Measurements from ENCODE around the gene SPOCK3. TPM values are rescaled to one million over a fixed set of nuclear protein-coding genes. Genes with fewer than 3 reads are reported as not detected.

SPOCK3 gene
- total RNA-seq, 2 donors from 2014 or later, result not detected

- ATAC-seq (no peak), DNase-seq (no peak)
- no peak overlapping the region for H3K27ac Mint-ChIP-seq
- no peaks in the 10 kb centered on the region for H3K36me3 Mint-ChIP-seq (ENCODE audit: low read depth)
- no peaks in the 10 kb centered on the region for H3K27me3 Mint-ChIP-seq
- no peaks in the 10 kb centered on the region for H3K9me3 ChIP-seq (ENCODE audit: control insufficient read depth, low read length, poor library complexity, severe bottlenecking)
- H3K4me3 Mint-ChIP-seq, result no peak overlapping the region
- no peaks in the 10 kb centered on the region for H3K4me1 Mint-ChIP-seq
Measured at GRCh38 chr4:167052631-167053091, 181.6 kb downstream of the SPOCK3 start.

- Mint-ChIP-seq H3K27ac (no peak overlapping the region), H3K36me3 (ENCODE audit: low read depth) (no peaks in the 10 kb centered on the region), H3K27me3 (no peaks in the 10 kb centered on the region), H3K4me1 (no peaks in the 10 kb centered on the region), H3K4me3 (no peak overlapping the region)
- DNase-seq, result no peak
- ATAC-seq, result no peak
- no peaks in the 10 kb centered on the region for H3K9me3 ChIP-seq (ENCODE audit: control insufficient read depth, low read length, poor library complexity, severe bottlenecking)
Measured at GRCh38 chr4:167049257-167049656, 185.0 kb downstream of the SPOCK3 start.

DNA sequence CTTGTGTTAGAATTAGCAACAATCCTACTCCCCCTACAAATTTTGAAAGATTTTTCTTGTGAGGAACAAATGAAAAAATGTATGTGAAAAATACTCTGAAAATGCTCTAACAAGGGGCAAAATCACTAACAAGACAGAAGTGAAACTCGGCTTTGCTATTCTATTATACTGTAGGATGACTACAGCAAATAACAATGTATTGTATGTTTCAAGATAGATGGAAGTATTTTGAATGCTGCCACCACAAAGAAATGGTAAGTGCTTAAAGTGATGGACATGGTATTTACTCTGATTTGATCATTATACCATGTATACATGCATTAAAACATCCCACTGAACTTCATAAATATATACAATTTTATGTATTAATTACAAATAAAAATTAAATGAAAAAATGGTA lies 192.8 kb downstream of the SPOCK3 start:
- no peaks in the 10 kb centered on the region for H3K36me3 Mint-ChIP-seq (ENCODE audit: low read depth)
- H3K9me3 ChIP-seq (ENCODE audit: control insufficient read depth, low read length, poor library complexity, severe bottlenecking), result no peaks in the 10 kb centered on the region
- no peak overlapping the region for H3K27ac Mint-ChIP-seq
- ATAC-seq, result no peak
- no peak for DNase-seq
- no peaks in the 10 kb centered on the region for H3K4me1 Mint-ChIP-seq
- H3K4me3 Mint-ChIP-seq, result no peak overlapping the region
- no peaks in the 10 kb centered on the region for H3K27me3 Mint-ChIP-seq

GRCh38 chr4:167035390-167035789 lies 198.9 kb downstream of the SPOCK3 start:
- Mint-ChIP-seq H3K27ac (no peak overlapping the region), H3K4me3 (no peak overlapping the region), H3K4me1 (no peaks in the 10 kb centered on the region), H3K27me3 (no peaks in the 10 kb centered on the region), H3K36me3 (ENCODE audit: low read depth) (no peaks in the 10 kb centered on the region)
- ATAC-seq (no peak), DNase-seq (no peak)
- no peaks in the 10 kb centered on the region for H3K9me3 ChIP-seq (ENCODE audit: control insufficient read depth, low read length, poor library complexity, severe bottlenecking)

- Mint-ChIP-seq H3K27ac (no peak overlapping the region), H3K4me3 (no peak overlapping the region), H3K27me3 (no peaks in the 10 kb centered on the region), H3K36me3 (ENCODE audit: low read depth) (no peaks in the 10 kb centered on the region), H3K4me1 (no peaks in the 10 kb centered on the region)
- DNase-seq (no peak), ATAC-seq (no peak)
- no peaks in the 10 kb centered on the region for H3K9me3 ChIP-seq (ENCODE audit: control insufficient read depth, low read length, poor library complexity, severe bottlenecking)
Measured at GRCh38 chr4:167034983-167035382, 199.3 kb downstream of the SPOCK3 start.

DNA sequence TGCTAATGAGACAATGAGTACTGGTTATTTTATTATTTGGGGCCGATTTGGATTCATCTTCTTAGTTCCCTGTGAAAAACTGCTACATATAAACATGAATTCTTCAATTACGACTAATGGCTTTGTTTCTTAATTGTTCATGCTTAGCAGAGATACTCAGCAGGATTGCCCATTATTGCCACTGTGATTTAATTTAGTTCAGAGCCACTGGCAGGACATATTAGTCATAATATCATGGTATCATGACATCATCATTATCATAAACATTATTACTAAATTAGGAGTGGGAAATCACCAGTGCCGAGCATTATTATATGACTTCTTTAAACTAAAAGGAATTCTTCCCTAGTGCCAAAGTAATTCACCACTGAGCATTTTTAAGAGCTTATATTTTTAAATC lies 201.4 kb downstream of the SPOCK3 start:
- Mint-ChIP-seq H3K27ac (no peak overlapping the region), H3K4me3 (no peak overlapping the region), H3K4me1 (no peaks in the 10 kb centered on the region), H3K36me3 (ENCODE audit: low read depth) (no peaks in the 10 kb centered on the region), H3K27me3 (no peaks in the 10 kb centered on the region)
- ATAC-seq, result no peak
- DNase-seq, result no peak
- no peaks in the 10 kb centered on the region for H3K9me3 ChIP-seq (ENCODE audit: control insufficient read depth, low read length, poor library complexity, severe bottlenecking)

GRCh38 chr4:167031534-167032156 lies 202.6 kb downstream of the SPOCK3 start:
- no peak overlapping the region for H3K4me3 Mint-ChIP-seq
- H3K27ac Mint-ChIP-seq, result no peak overlapping the region
- no peaks in the 10 kb centered on the region for H3K27me3 Mint-ChIP-seq
- H3K36me3 Mint-ChIP-seq (ENCODE audit: low read depth), result no peaks in the 10 kb centered on the region
- DNase-seq, result no peak
- H3K9me3 ChIP-seq (ENCODE audit: control insufficient read depth, low read length, poor library complexity, severe bottlenecking), result no peaks in the 10 kb centered on the region
- no peaks in the 10 kb centered on the region for H3K4me1 Mint-ChIP-seq
- ATAC-seq, result no peak

DNA sequence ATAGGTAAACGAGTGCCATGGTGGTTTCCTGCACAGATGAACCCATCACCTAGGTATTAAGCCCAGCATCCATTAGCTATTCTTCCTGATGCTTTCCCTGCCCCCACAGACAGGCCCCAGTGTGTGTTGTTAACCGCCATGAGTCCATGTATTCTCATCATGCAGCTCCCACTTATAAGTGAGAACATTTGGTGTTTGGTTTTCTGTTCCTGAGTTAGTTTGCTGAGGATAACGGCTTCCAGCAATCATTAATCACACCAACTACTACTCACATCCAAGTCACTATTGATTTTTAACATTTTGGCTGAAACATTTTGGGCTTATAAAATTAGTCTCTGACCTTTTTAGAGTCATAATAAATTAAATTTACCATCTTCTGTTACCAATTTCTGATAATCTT lies 205.3 kb downstream of the SPOCK3 start:
- Mint-ChIP-seq H3K4me3 (no peak overlapping the region), H3K36me3 (ENCODE audit: low read depth) (no peaks in the 10 kb centered on the region), H3K27me3 (no peaks in the 10 kb centered on the region), H3K27ac (no peak overlapping the region), H3K4me1 (no peaks in the 10 kb centered on the region)
- DNase-seq (no peak), ATAC-seq (no peak)
- no peaks in the 10 kb centered on the region for H3K9me3 ChIP-seq (ENCODE audit: control insufficient read depth, low read length, poor library complexity, severe bottlenecking)

DNA sequence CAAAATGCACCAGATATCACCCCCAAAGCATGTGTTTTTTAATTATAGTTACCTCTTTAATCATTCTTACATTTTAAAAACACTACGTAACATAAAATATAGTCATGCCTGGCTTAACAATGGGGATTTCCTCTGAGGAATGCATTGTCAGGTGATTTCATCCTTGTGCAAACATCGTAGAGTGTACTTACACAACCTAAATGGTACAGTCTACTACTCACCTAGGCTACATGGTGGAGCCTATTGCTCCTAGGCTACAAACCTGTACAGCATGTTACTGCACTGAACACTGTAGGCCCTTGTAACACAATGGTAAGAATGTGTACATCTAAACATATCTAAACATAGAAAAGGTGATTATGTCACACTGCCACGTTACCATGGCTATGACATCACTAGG lies 208.6 kb downstream of the SPOCK3 start:
- no peak for DNase-seq

GRCh38 chr4:167023364-167023925 lies 210.8 kb downstream of the SPOCK3 start:
- no peak for ATAC-seq
- H3K27ac Mint-ChIP-seq, result no peak overlapping the region
- peaks cover 7% of the 10 kb centered on the region for H3K27me3 Mint-ChIP-seq
- H3K36me3 Mint-ChIP-seq (ENCODE audit: low read depth), result no peaks in the 10 kb centered on the region
- H3K4me1 Mint-ChIP-seq, result no peaks in the 10 kb centered on the region
- H3K4me3 Mint-ChIP-seq, result no peak overlapping the region
- peaks cover 2% of the 10 kb centered on the region for H3K9me3 ChIP-seq (ENCODE audit: control insufficient read depth, low read length, poor library complexity, severe bottlenecking)
- no peak for DNase-seq

More for the DNA sequence above, 208.6 kb downstream of the SPOCK3 start:
- H3K9me3 ChIP-seq (ENCODE audit: control insufficient read depth, low read length, poor library complexity, severe bottlenecking), result no peaks in the 10 kb centered on the region
- Mint-ChIP-seq H3K27me3 (no peaks in the 10 kb centered on the region), H3K27ac (no peak overlapping the region), H3K36me3 (ENCODE audit: low read depth) (no peaks in the 10 kb centered on the region), H3K4me1 (no peaks in the 10 kb centered on the region), H3K4me3 (no peak overlapping the region)
- no peak for ATAC-seq

- no peak overlapping the region for H3K27ac Mint-ChIP-seq
- peaks cover 11% of the 10 kb centered on the region for H3K27me3 Mint-ChIP-seq
- no peaks in the 10 kb centered on the region for H3K4me1 Mint-ChIP-seq
- peak; percentile 20 to 25 (median 23) for DNase-seq
- ATAC-seq, result peak; percentile 40
- peaks cover 2% of the 10 kb centered on the region for H3K9me3 ChIP-seq (ENCODE audit: control insufficient read depth, low read length, poor library complexity, severe bottlenecking)
- no peak overlapping the region for H3K4me3 Mint-ChIP-seq
- H3K36me3 Mint-ChIP-seq (ENCODE audit: low read depth), result no peaks in the 10 kb centered on the region
Measured at GRCh38 chr4:167021545-167022155, 212.6 kb downstream of the SPOCK3 start.

DNA sequence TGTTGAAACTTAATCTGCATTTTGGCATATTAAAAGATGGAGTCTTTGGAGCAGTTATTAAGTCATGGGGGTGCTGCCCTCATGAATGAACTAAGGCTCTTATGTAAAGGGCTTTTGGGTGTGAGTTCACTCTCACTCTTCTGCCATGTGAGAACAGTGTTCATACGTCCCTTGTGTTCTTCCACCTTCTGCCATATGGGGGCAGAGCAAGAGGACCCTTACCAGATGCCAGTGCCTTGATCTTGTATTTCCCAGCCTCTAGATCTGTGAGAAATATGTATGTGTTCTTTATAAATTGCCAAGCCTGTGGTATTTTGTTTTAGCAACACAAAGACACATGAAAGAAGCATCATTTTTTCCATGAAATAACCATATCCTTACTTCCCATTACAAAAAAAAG lies 213.9 kb downstream of the SPOCK3 start:
- H3K36me3 Mint-ChIP-seq (ENCODE audit: low read depth), result no peaks in the 10 kb centered on the region
- no peak overlapping the region for H3K4me3 Mint-ChIP-seq
- DNase-seq (no peak), ATAC-seq (no peak)
- H3K27ac Mint-ChIP-seq, result no peak overlapping the region
- no peaks in the 10 kb centered on the region for H3K4me1 Mint-ChIP-seq
- peaks cover 2% of the 10 kb centered on the region for H3K9me3 ChIP-seq (ENCODE audit: control insufficient read depth, low read length, poor library complexity, severe bottlenecking)
- peaks cover 11% of the 10 kb centered on the region for H3K27me3 Mint-ChIP-seq

DNA sequence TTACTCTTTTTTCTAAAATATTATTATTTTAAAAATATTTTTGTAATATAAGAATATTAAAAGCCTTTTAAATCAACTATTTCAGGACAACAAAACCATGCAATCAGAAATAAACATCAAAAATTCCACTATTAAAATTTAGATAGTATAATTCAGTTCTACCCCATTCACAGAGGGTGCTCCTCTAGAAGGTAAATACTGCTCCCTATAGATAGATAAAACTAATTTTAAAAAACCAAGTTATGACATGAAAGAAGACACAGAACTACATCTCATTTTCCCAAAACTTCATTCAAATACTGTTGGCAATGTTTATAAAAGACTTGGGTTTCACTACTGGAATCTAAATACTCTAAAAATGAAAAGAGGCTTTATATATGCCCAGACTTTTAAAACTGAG lies 219.3 kb downstream of the SPOCK3 start:
- no peaks in the 10 kb centered on the region for H3K9me3 ChIP-seq (ENCODE audit: control insufficient read depth, low read length, poor library complexity, severe bottlenecking)
- Mint-ChIP-seq H3K4me3 (no peak overlapping the region), H3K27ac (no peak overlapping the region), H3K36me3 (ENCODE audit: low read depth) (no peaks in the 10 kb centered on the region), H3K4me1 (no peaks in the 10 kb centered on the region), H3K27me3 (peaks cover 11% of the 10 kb centered on the region)
- ATAC-seq (no peak), DNase-seq (no peak)

GRCh38 chr4:167003326-167003725 lies 231.0 kb downstream of the SPOCK3 start:
- Mint-ChIP-seq H3K4me3 (no peak overlapping the region), H3K27me3 (no peaks in the 10 kb centered on the region), H3K4me1 (no peaks in the 10 kb centered on the region), H3K36me3 (ENCODE audit: low read depth) (no peaks in the 10 kb centered on the region), H3K27ac (no peak overlapping the region)
- DNase-seq (no peak), ATAC-seq (no peak)
- no peaks in the 10 kb centered on the region for H3K9me3 ChIP-seq (ENCODE audit: control insufficient read depth, low read length, poor library complexity, severe bottlenecking)
